Measurements from ENCODE around the gene CROCC2. TPM values are rescaled to one million over a fixed set of nuclear protein-coding genes. Genes with fewer than 3 reads are reported as not detected.

CROCC2 gene
- total and polyA plus RNA-seq, 2 of the 13 experiments (the other 11 are each of a cell fraction or from before 2014, with no cell fraction given) = not detected

DNA sequence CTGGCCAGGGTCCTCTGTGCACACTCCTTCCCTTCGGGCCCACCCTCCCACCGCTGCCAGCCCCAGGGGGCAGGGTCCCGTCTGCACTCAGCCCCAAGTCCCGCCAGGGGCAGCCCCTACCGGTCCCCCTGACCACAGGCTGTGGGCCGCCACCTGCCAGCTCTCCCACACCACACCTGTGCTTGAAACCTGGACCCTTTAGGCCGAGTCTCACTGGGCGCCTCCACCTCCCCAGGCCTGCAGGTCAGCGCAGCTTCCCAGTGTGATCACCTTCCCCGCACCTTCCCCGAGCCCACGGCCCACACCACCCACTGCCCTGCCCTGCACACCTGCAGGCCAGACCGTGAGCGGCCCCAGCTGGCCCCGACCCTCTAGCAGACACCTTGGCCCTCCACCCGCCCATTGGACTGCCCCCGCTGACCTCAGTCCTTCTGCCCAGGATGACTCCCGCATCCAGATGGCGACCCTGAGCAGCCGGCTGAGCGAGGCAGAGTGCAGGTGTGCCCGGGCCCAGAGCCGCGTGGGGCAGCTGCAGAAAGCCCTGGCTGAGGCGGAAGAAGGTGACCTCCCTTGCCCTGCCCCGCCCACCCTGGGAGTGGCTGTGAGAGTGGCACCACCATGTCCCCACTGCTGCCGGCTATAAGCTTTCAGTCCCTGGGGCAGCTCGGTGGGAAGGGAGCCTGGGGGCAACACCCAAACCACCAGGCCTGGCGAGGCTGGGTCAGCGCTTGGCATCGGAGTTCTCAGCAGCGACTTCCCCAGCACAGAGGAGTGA lies 61.0 kb downstream of the CROCC2 start (continued):
- TF ChIP-seq, protein P1, sequence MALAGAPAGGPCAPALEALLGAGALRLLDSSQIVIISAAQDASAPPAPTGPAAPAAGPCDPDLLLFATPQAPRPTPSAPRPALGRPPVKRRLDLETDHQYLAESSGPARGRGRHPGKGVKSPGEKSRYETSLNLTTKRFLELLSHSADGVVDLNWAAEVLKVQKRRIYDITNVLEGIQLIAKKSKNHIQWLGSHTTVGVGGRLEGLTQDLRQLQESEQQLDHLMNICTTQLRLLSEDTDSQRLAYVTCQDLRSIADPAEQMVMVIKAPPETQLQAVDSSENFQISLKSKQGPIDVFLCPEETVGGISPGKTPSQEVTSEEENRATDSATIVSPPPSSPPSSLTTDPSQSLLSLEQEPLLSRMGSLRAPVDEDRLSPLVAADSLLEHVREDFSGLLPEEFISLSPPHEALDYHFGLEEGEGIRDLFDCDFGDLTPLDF (CRISPR knock-in tag; IDR thresholded peaks at IDR 0.05) = no peak
- TF ChIP-seq NR1H2 (CRISPR knock-in tag; IDR thresholded peaks at IDR 0.05; ENCODE audit: borderline replicate concordance, low read depth) = no peak
- TF ChIP-seq KLF13 (CRISPR knock-in tag; IDR thresholded peaks at IDR 0.05) = no peak
- 0 out of 2 replicates have a peak, but pooled peaks have one; percentile 17 for TF ChIP-seq ZSCAN31 (CRISPR knock-in tag; IDR thresholded peaks at IDR 0.05; ENCODE audit: low read depth)
- TF ChIP-seq HOXA7 (CRISPR knock-in tag; IDR thresholded peaks at IDR 0.05) = no peak
- TF ChIP-seq MED8 (CRISPR knock-in tag; IDR thresholded peaks at IDR 0.05; ENCODE audit: insufficient replicate concordance) = no peak
- TF ChIP-seq ZNF382 (CRISPR knock-in tag; IDR thresholded peaks at IDR 0.05; ENCODE audit: borderline replicate concordance) = no peak
- TF ChIP-seq GTF3A (CRISPR knock-in tag; conservative IDR thresholded peaks at IDR 0.05) = no peak
- TF ChIP-seq HNRNPLL (IDR thresholded peaks at IDR 0.05; ENCODE audit: low read depth, low read length, poor library complexity, severe bottlenecking) = peak; percentile 15
- TF ChIP-seq, protein P2, sequence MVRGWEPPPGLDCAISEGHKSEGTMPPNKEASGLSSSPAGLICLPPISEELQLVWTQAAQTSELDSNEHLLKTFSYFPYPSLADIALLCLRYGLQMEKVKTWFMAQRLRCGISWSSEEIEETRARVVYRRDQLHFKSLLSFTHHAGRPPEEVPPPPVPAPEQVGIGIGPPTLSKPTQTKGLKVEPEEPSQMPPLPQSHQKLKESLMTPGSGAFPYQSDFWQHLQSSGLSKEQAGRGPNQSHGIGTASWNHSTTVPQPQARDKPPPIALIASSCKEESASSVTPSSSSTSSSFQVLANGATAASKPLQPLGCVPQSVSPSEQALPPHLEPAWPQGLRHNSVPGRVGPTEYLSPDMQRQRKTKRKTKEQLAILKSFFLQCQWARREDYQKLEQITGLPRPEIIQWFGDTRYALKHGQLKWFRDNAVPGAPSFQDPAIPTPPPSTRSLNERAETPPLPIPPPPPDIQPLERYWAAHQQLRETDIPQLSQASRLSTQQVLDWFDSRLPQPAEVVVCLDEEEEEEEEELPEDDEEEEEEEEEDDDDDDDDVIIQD (CRISPR knock-in tag; IDR thresholded peaks at IDR 0.05; ENCODE audit: low read depth) = no peak
- TF ChIP-seq TAF1 (CRISPR knock-in tag; IDR thresholded peaks at IDR 0.05) = 0 out of 2 replicates have a peak, but pooled peaks have one; percentile 56
- no peak for TF ChIP-seq ZNF335 (CRISPR knock-in tag; IDR thresholded peaks at IDR 0.05)
- no peak for TF ChIP-seq ZFP37 (CRISPR knock-in tag; IDR thresholded peaks at IDR 0.05; ENCODE audit: borderline replicate concordance)
- TF ChIP-seq MAFG (CRISPR knock-in tag; IDR thresholded peaks at IDR 0.05) = 0 out of 2 replicates have a peak, but pooled peaks have one; percentile 4
- no peak for TF ChIP-seq MATR3 (CRISPR knock-in tag; IDR thresholded peaks at IDR 0.05)
- TF ChIP-seq DR1 (CRISPR knock-in tag; IDR thresholded peaks at IDR 0.05) = no peak
- TF ChIP-seq HOXA3 (CRISPR knock-in tag; IDR thresholded peaks at IDR 0.05) = no peak
- TF ChIP-seq, protein P3, sequence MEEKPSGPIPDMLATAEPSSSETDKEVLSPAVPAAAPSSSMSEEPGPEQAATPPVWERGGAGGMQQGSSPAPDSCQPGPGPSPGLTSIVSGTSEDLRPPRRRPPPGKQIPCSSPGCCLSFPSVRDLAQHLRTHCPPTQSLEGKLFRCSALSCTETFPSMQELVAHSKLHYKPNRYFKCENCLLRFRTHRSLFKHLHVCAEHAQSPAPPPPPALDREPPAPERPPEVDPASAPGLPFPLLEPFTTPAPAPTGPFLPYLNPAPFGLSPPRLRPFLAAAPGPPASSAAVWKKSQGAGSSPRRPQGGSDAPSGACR (CRISPR knock-in tag; IDR thresholded peaks at IDR 0.05) = no peak; the same call in 1 of the 2 replicates
- TF ChIP-seq PHB2 (IDR thresholded peaks at IDR 0.05; ENCODE audit: partially characterized antibody) = no peak
- peak; percentile 30; the same call in 1 of the 2 replicates for TF ChIP-seq ZNF788 (CRISPR knock-in tag; IDR thresholded peaks at IDR 0.05; ENCODE audit: borderline replicate concordance)
- TF ChIP-seq CBX1 (IDR thresholded peaks at IDR 0.05; ENCODE audit: low read depth) = peak; percentile 49
- TF ChIP-seq MEF2D (CRISPR knock-in tag; IDR thresholded peaks at IDR 0.05) = no peak
- TF ChIP-seq AKAP8 (CRISPR knock-in tag; IDR thresholded peaks at IDR 0.05) = peak; percentile 71; the same call in 1 of the 2 replicates
- no peak for TF ChIP-seq MLLT10 (CRISPR knock-in tag; IDR thresholded peaks at IDR 0.05)
- TF ChIP-seq ZNF251 (CRISPR knock-in tag; IDR thresholded peaks at IDR 0.05) = 0 out of 2 replicates have a peak, but pooled peaks have one; percentile 16
- no peak for TF ChIP-seq FOXC1 (CRISPR knock-in tag; IDR thresholded peaks at IDR 0.05; ENCODE audit: borderline replicate concordance)
- no peak for TF ChIP-seq ZNF136 (CRISPR knock-in tag; IDR thresholded peaks at IDR 0.05; ENCODE audit: low read depth)

All from HepG2 (cell line).